ENCODE data around the gene OR2A1. TPM values are rescaled to one million over a fixed set of nuclear protein-coding genes. Genes with fewer than 3 reads are reported as not detected.
"Not testable (repeated sequence)": the region's sequence is repeated elsewhere in the genome, so short reads cannot be mapped to it uniquely, and the experiment has no call there.

OR2A1 gene
- polyA plus RNA-seq, 2 donors: 0.01 TPM; not detected in 1

- not testable (repeated sequence) for H3K4me3 ChIP-seq (ENCODE audit: low read depth in 1 of 2, low read length in 2 of 2); H3K27ac ChIP-seq (ENCODE audit: low read depth in 2 of 2, low read length in 1 of 2); H3K9me3 ChIP-seq (ENCODE audit: control insufficient read depth in 2 of 2, insufficient read depth in 1 of 2, low read depth in 1 of 2, low read length in 1 of 2); H3K4me1 ChIP-seq (ENCODE audit: control insufficient read depth in 2 of 2, insufficient read depth in 2 of 2, low read length in 1 of 2); H3K36me3 ChIP-seq (ENCODE audit: control insufficient read depth in 2 of 2, insufficient read depth in 2 of 2, low read length in 1 of 2); H3K27me3 ChIP-seq (ENCODE audit: control insufficient read depth in 1 of 2, insufficient read depth in 2 of 2, low read length in 2 of 2)
- WGBS, 2 donors: 80 to 81% methylated on average over 1 of the region's 3 CpGs
These were observed 9.5 kb downstream of the OR2A1 start for GRCh38 chr7:144321677-144322206.

- not testable (repeated sequence) for H3K9me3 ChIP-seq (ENCODE audit: control insufficient read depth in 2 of 2, insufficient read depth in 1 of 2, low read depth in 1 of 2, low read length in 1 of 2); H3K4me1 ChIP-seq (ENCODE audit: control insufficient read depth in 2 of 2, insufficient read depth in 2 of 2, low read length in 1 of 2); H3K27ac ChIP-seq (ENCODE audit: low read depth in 2 of 2, low read length in 1 of 2); H3K4me3 ChIP-seq (ENCODE audit: low read depth in 1 of 2, low read length in 2 of 2); H3K27me3 ChIP-seq (ENCODE audit: control insufficient read depth in 1 of 2, insufficient read depth in 2 of 2, low read length in 2 of 2); H3K36me3 ChIP-seq (ENCODE audit: control insufficient read depth in 2 of 2, insufficient read depth in 2 of 2, low read length in 1 of 2)
- WGBS, 2 donors: 74 to 82% methylated on average over 3 of the region's 4 CpGs
These were observed 11.1 kb downstream of the OR2A1 start for GRCh38 chr7:144323359-144323758.

- not testable (repeated sequence) for H3K4me3 ChIP-seq (ENCODE audit: low read depth in 1 of 2, low read length in 2 of 2); H3K27ac ChIP-seq (ENCODE audit: low read depth in 2 of 2, low read length in 1 of 2); H3K9me3 ChIP-seq (ENCODE audit: control insufficient read depth in 2 of 2, insufficient read depth in 1 of 2, low read depth in 1 of 2, low read length in 1 of 2); H3K4me1 ChIP-seq (ENCODE audit: control insufficient read depth in 2 of 2, insufficient read depth in 2 of 2, low read length in 1 of 2); H3K36me3 ChIP-seq (ENCODE audit: control insufficient read depth in 2 of 2, insufficient read depth in 2 of 2, low read length in 1 of 2); H3K27me3 ChIP-seq (ENCODE audit: control insufficient read depth in 1 of 2, insufficient read depth in 2 of 2, low read length in 2 of 2)
- WGBS, 2 donors: 91 to 93% methylated on average over 3 of the region's 5 CpGs
These were observed 13.6 kb downstream of the OR2A1 start for GRCh38 chr7:144325868-144326267.

- not testable (repeated sequence) for H3K9me3 ChIP-seq (ENCODE audit: control insufficient read depth in 2 of 2, insufficient read depth in 1 of 2, low read depth in 1 of 2, low read length in 1 of 2)
These were observed 17.8 kb downstream of the OR2A1 start for GRCh38 chr7:144330044-144330443.

GRCh38 chr7:144331221-144331995 lies 19.2 kb downstream of the OR2A1 start:
- not testable (repeated sequence) for H3K4me3 ChIP-seq (ENCODE audit: low read depth in 1 of 2, low read length in 2 of 2); H3K27me3 ChIP-seq (ENCODE audit: control insufficient read depth in 1 of 2, insufficient read depth in 2 of 2, low read length in 2 of 2); H3K27ac ChIP-seq (ENCODE audit: low read depth in 2 of 2, low read length in 1 of 2); H3K4me1 ChIP-seq (ENCODE audit: control insufficient read depth in 2 of 2, insufficient read depth in 2 of 2, low read length in 1 of 2); H3K9me3 ChIP-seq (ENCODE audit: control insufficient read depth in 2 of 2, insufficient read depth in 1 of 2, low read depth in 1 of 2, low read length in 1 of 2); H3K36me3 ChIP-seq (ENCODE audit: control insufficient read depth in 2 of 2, insufficient read depth in 2 of 2, low read length in 1 of 2)
- 100% methylated on average over 1 to 2 of the region's 9 CpGs for WGBS, 2 donors

More at GRCh38 chr7:144330044-144330443, 17.8 kb downstream of the OR2A1 start:
- not testable (repeated sequence) for H3K36me3 ChIP-seq (ENCODE audit: control insufficient read depth in 2 of 2, insufficient read depth in 2 of 2, low read length in 1 of 2); H3K27me3 ChIP-seq (ENCODE audit: control insufficient read depth in 1 of 2, insufficient read depth in 2 of 2, low read length in 2 of 2); H3K4me1 ChIP-seq (ENCODE audit: control insufficient read depth in 2 of 2, insufficient read depth in 2 of 2, low read length in 1 of 2); H3K27ac ChIP-seq (ENCODE audit: low read depth in 2 of 2, low read length in 1 of 2); H3K4me3 ChIP-seq (ENCODE audit: low read depth in 1 of 2, low read length in 2 of 2)

GRCh38 chr7:144331996-144332288 lies 19.7 kb downstream of the OR2A1 start:
- H3K4me3 ChIP-seq (ENCODE audit: low read depth in 1 of 2, low read length in 2 of 2); H3K27me3 ChIP-seq (ENCODE audit: control insufficient read depth in 1 of 2, insufficient read depth in 2 of 2, low read length in 2 of 2); H3K9me3 ChIP-seq (ENCODE audit: control insufficient read depth in 2 of 2, insufficient read depth in 1 of 2, low read depth in 1 of 2, low read length in 1 of 2); H3K36me3 ChIP-seq (ENCODE audit: control insufficient read depth in 2 of 2, insufficient read depth in 2 of 2, low read length in 1 of 2); H3K27ac ChIP-seq (ENCODE audit: low read depth in 2 of 2, low read length in 1 of 2); H3K4me1 ChIP-seq (ENCODE audit: control insufficient read depth in 2 of 2, insufficient read depth in 2 of 2, low read length in 1 of 2): not testable (repeated sequence)
- 61 to 73% methylated on average over 2 of the region's 2 CpGs for WGBS, 2 donors

GRCh38 chr7:144348625-144349024 lies 36.4 kb downstream of the OR2A1 start:
- H3K4me3 ChIP-seq (ENCODE audit: low read depth in 1 of 2, low read length in 2 of 2); H3K4me1 ChIP-seq (ENCODE audit: control insufficient read depth in 2 of 2, insufficient read depth in 2 of 2, low read length in 1 of 2); H3K9me3 ChIP-seq (ENCODE audit: control insufficient read depth in 2 of 2, insufficient read depth in 1 of 2, low read depth in 1 of 2, low read length in 1 of 2); H3K27me3 ChIP-seq (ENCODE audit: control insufficient read depth in 1 of 2, insufficient read depth in 2 of 2, low read length in 2 of 2); H3K36me3 ChIP-seq (ENCODE audit: control insufficient read depth in 2 of 2, insufficient read depth in 2 of 2, low read length in 1 of 2); H3K27ac ChIP-seq (ENCODE audit: low read depth in 2 of 2, low read length in 1 of 2): not testable (repeated sequence)
- no CpG with 5 or more reads among the region's 1 CpG for WGBS, 2 donors

- not testable (repeated sequence) for H3K36me3 ChIP-seq (ENCODE audit: control insufficient read depth in 2 of 2, insufficient read depth in 2 of 2, low read length in 1 of 2); H3K9me3 ChIP-seq (ENCODE audit: control insufficient read depth in 2 of 2, insufficient read depth in 1 of 2, low read depth in 1 of 2, low read length in 1 of 2); H3K27ac ChIP-seq (ENCODE audit: low read depth in 2 of 2, low read length in 1 of 2); H3K4me3 ChIP-seq (ENCODE audit: low read depth in 1 of 2, low read length in 2 of 2); H3K27me3 ChIP-seq (ENCODE audit: control insufficient read depth in 1 of 2, insufficient read depth in 2 of 2, low read length in 2 of 2); H3K4me1 ChIP-seq (ENCODE audit: control insufficient read depth in 2 of 2, insufficient read depth in 2 of 2, low read length in 1 of 2)
- WGBS, 2 donors: 46 to 69% methylated on average over 2 of the region's 3 CpGs
These were observed 39.4 kb downstream of the OR2A1 start for GRCh38 chr7:144351667-144352066.

GRCh38 chr7:144355176-144355822 lies 43.1 kb downstream of the OR2A1 start, which contains the start of gene ARHGEF5:
ARHGEF5 (plus strand) TSS chr7:144355402; CDS start chr7:144362670, 7,268 bp downstream.
- not testable (repeated sequence) for H3K4me3 ChIP-seq (ENCODE audit: low read depth in 1 of 2, low read length in 2 of 2); H3K27me3 ChIP-seq (ENCODE audit: control insufficient read depth in 1 of 2, insufficient read depth in 2 of 2, low read length in 2 of 2)
- WGBS, 2 donors: no CpG with 5 or more reads among the region's 50 CpGs

GRCh38 chr7:144356185-144356584 lies 44.0 kb downstream of the OR2A1 start:
- WGBS, 2 donors: no CpG with 5 or more reads among the region's 6 CpGs
- not testable (repeated sequence) for H3K27ac ChIP-seq (ENCODE audit: low read depth in 2 of 2, low read length in 1 of 2); H3K9me3 ChIP-seq (ENCODE audit: control insufficient read depth in 2 of 2, insufficient read depth in 1 of 2, low read depth in 1 of 2, low read length in 1 of 2); H3K4me1 ChIP-seq (ENCODE audit: control insufficient read depth in 2 of 2, insufficient read depth in 2 of 2, low read length in 1 of 2); H3K27me3 ChIP-seq (ENCODE audit: control insufficient read depth in 1 of 2, insufficient read depth in 2 of 2, low read length in 2 of 2); H3K36me3 ChIP-seq (ENCODE audit: control insufficient read depth in 2 of 2, insufficient read depth in 2 of 2, low read length in 1 of 2); H3K4me3 ChIP-seq (ENCODE audit: low read depth in 1 of 2, low read length in 2 of 2)

More at GRCh38 chr7:144355176-144355822, 43.1 kb downstream of the OR2A1 start, which contains the start of gene ARHGEF5:
- H3K27ac ChIP-seq (ENCODE audit: low read depth in 2 of 2, low read length in 1 of 2); H3K36me3 ChIP-seq (ENCODE audit: control insufficient read depth in 2 of 2, insufficient read depth in 2 of 2, low read length in 1 of 2); H3K4me1 ChIP-seq (ENCODE audit: control insufficient read depth in 2 of 2, insufficient read depth in 2 of 2, low read length in 1 of 2); H3K9me3 ChIP-seq (ENCODE audit: control insufficient read depth in 2 of 2, insufficient read depth in 1 of 2, low read depth in 1 of 2, low read length in 1 of 2): not testable (repeated sequence)
